Thymus (tissue), 11 donors: Measurements from ENCODE around the gene WRAP53. TPM values are rescaled to one million over a fixed set of nuclear protein-coding genes. Genes with fewer than 3 reads are reported as not detected.

ENCODE experiments used
- DNase-seq, 9 donors: peaks; one replicate each; pipeline ENCODE4 v3.0.0-alpha.2; 2013; ENCODE audit warnings: low spot score in 9 of 9, low read depth in 6 of 9, missing footprints in 1 of 9
- H3K27ac ChIP-seq, 2 donors: one replicate each; pipeline ENCODE4 v1.5.1; 2013; ENCODE audit warnings: control low read depth in 1 of 2, low read depth in 1 of 2, low read length in 1 of 2, mild to moderate bottlenecking in 1 of 2, moderate library complexity in 1 of 2
- H3K27me3 ChIP-seq, 2 donors: one replicate each; pipeline ENCODE4 v1.5.1; 2013; ENCODE audit warnings: low read length in 1 of 2; ENCODE audit not compliant: control insufficient read depth in 2 of 2, insufficient read depth in 1 of 2
- H3K36me3 ChIP-seq, 2 donors: one replicate each; pipeline ENCODE4 v1.5.1; 2013; ENCODE audit warnings: low read length in 1 of 2, mild to moderate bottlenecking in 1 of 2, moderate library complexity in 1 of 2; ENCODE audit not compliant: control insufficient read depth in 2 of 2, insufficient read depth in 2 of 2
- H3K4me1 ChIP-seq, 2 donors: one replicate each; pipeline ENCODE4 v1.5.1; 2013; ENCODE audit warnings: low read length in 2 of 2; ENCODE audit not compliant: control insufficient read depth in 2 of 2, insufficient read depth in 2 of 2
- H3K4me3 ChIP-seq, 2 donors: one replicate each; pipeline ENCODE4 v1.5.1; 2013; ENCODE audit warnings: low read length in 2 of 2, control low read depth in 1 of 2, mild to moderate bottlenecking in 1 of 2
- H3K9me3 ChIP-seq, 2 donors: one replicate each; pipeline ENCODE4 v1.5.1; 2013; ENCODE audit warnings: low read length in 1 of 2, mild to moderate bottlenecking in 1 of 2; ENCODE audit not compliant: control insufficient read depth in 2 of 2, insufficient read depth in 1 of 2
- WGBS: extraction: QIAGEN DNeasy Blood & Tissue Kit; methylation state at CpG from one replicate; pipeline ENCODE4 v1.1.7; 2013; 5-methylcytosine and 5-hydroxymethylcytosine counted together
- polyA plus RNA-seq: library from polyadenylated mRNA; stranded (reverse); fragments of 200-250 nt; gene quantifications from one replicate; pipeline ENCODE4 v1.2.3, GENCODE V29; 2013
- total RNA-seq: library from RNA; stranded (reverse); fragments of 120-200 nt; gene quantifications from one replicate; pipeline ENCODE4 v1.2.4, GENCODE V29; 2013
- donor health status: healthy.

Gene WRAP53
- total and polyA plus RNA-seq, 2 donors: 13.2 to 14.2 TPM

DNA sequence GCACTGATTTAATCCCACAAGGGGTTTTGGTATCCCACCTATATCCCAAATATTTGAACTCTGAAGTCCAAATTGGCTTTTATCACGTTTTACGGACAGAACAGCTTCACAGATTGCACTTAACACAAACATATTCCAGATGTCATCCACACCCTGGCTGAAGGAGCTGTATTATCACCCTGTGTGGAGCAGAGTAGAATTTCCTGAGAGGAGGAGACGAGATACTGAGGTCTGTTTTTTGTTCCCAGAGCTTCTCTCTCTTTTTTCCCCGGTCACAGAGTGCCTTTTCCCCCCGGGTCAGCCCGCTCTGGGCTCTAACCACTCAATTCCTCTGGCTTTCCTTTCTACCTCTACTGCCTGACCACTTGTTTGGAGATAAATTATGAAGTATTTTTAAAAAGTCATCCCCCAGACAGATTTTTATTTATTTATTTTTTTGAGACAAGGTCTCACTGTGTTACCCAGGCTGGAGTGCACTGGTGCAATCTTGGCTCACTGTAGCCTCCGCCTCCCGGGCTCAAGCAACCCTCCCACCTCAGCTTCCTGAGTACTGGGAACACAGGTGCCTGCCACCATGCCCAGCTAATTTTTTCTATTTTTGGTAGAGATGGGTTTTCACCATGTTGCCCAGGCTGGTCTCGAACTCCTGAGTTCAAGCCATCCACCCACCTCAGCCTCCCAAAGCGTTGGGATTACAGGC is 59.9 kb downstream of the WRAP53 start:
- no peak for DNase-seq

GRCh38 chr17:7750321-7750821 is 62.1 kb downstream of the WRAP53 start:
- H3K36me3 ChIP-seq: no peaks in the 10 kb centered on the region
- DNase-seq: no peak
- H3K9me3 ChIP-seq: no peaks in the 10 kb centered on the region
- whole genome bisulfite sequencing: 85% methylated on average over 4 of the region's 4 CpGs
- H3K27ac ChIP-seq: no peak overlapping the region
- peaks cover 0 to 4% of the 10 kb centered on the region in 2 donors for H3K27me3 ChIP-seq
- no peak overlapping the region for H3K4me3 ChIP-seq
- no peaks in the 10 kb centered on the region for H3K4me1 ChIP-seq

More for the DNA sequence above, 59.9 kb downstream of the WRAP53 start:
- Histone ChIP-seq H3K4me3 (no peak overlapping the region), H3K27ac (no peak overlapping the region), H3K4me1 (no peaks in the 10 kb centered on the region), H3K36me3 (no peaks in the 10 kb centered on the region), H3K9me3 (no peaks in the 10 kb centered on the region), H3K27me3 (peaks cover 0 to 2% of the 10 kb centered on the region in 2 donors)
- 83% methylated on average over 10 of the region's 10 CpGs for WGBS

Other genes starting within 250 kb of the WRAP53 start
- 5.8 TPM for gene FGF11, start 249.0 kb upstream of the WRAP53 start, total RNA-seq
- gene FGF11, start 249.0 kb upstream of the WRAP53 start, polyA plus RNA-seq: 5.5 TPM
- gene CHRNB1, start 243.4 kb upstream of the WRAP53 start, total RNA-seq: 12.9 TPM
- gene CHRNB1, start 243.4 kb upstream of the WRAP53 start, polyA plus RNA-seq: 18.5 TPM
- gene ZBTB4, start 208.8 kb upstream of the WRAP53 start, total RNA-seq: 10.9 TPM
- gene ZBTB4, start 208.8 kb upstream of the WRAP53 start, polyA plus RNA-seq: 29.5 TPM
- gene SLC35G6, start 207.0 kb upstream of the WRAP53 start, total RNA-seq: not detected
- gene SLC35G6, start 207.0 kb upstream of the WRAP53 start, polyA plus RNA-seq: 0.09 TPM
- 23.5 TPM for gene POLR2A, start 204.1 kb upstream of the WRAP53 start, total RNA-seq
- 33.5 TPM for gene POLR2A, start 204.1 kb upstream of the WRAP53 start, polyA plus RNA-seq
- 4.2 TPM for gene TNFSF12, start 139.4 kb upstream of the WRAP53 start, total RNA-seq
- 21.3 TPM for gene TNFSF12, start 139.4 kb upstream of the WRAP53 start, polyA plus RNA-seq
- gene TNFSF13, start 129.7 kb upstream of the WRAP53 start, total RNA-seq: 6.4 TPM
- gene TNFSF13, start 129.7 kb upstream of the WRAP53 start, polyA plus RNA-seq: 19.6 TPM
- 54.2 TPM for gene SENP3, start 126.6 kb upstream of the WRAP53 start, total RNA-seq
- gene SENP3, start 126.6 kb upstream of the WRAP53 start, polyA plus RNA-seq: 44.7 TPM
- 47.0 TPM for gene CD68, start 108.8 kb upstream of the WRAP53 start, total RNA-seq
- 124 TPM for gene CD68, start 108.8 kb upstream of the WRAP53 start, polyA plus RNA-seq
- gene MPDU1, start 104.6 kb upstream of the WRAP53 start, total RNA-seq: 57.8 TPM
- gene MPDU1, start 104.6 kb upstream of the WRAP53 start, polyA plus RNA-seq: 48.0 TPM
- gene SOX15, start 98.4 kb upstream of the WRAP53 start, total RNA-seq: 0.94 TPM
- 5.2 TPM for gene SOX15, start 98.4 kb upstream of the WRAP53 start, polyA plus RNA-seq
- gene FXR2, start 73.6 kb upstream of the WRAP53 start, total RNA-seq: 33.3 TPM
- 36.6 TPM for gene FXR2, start 73.6 kb upstream of the WRAP53 start, polyA plus RNA-seq
- 31.9 TPM for gene SAT2, start 60.7 kb upstream of the WRAP53 start, total RNA-seq
- gene SAT2, start 60.7 kb upstream of the WRAP53 start, polyA plus RNA-seq: 163 TPM
- gene SHBG, start 58.3 kb upstream of the WRAP53 start, total RNA-seq: 0.09 TPM
- 0.62 TPM for gene SHBG, start 58.3 kb upstream of the WRAP53 start, polyA plus RNA-seq
- gene ATP1B2, start 37.6 kb upstream of the WRAP53 start, total RNA-seq: 0.05 TPM
- gene ATP1B2, start 37.6 kb upstream of the WRAP53 start, polyA plus RNA-seq: 1.3 TPM
- 34.3 TPM for gene TP53, start 987 bp upstream of the WRAP53 start, total RNA-seq
- gene TP53, start 987 bp upstream of the WRAP53 start, polyA plus RNA-seq: 31.9 TPM
- gene EFNB3, start 16.7 kb downstream of the WRAP53 start, total RNA-seq: 0.52 TPM
- 0.52 TPM for gene EFNB3, start 16.7 kb downstream of the WRAP53 start, polyA plus RNA-seq
- 0.14 TPM for gene DNAH2, start 29.3 kb downstream of the WRAP53 start, total RNA-seq
- 0.07 TPM for gene DNAH2, start 29.3 kb downstream of the WRAP53 start, polyA plus RNA-seq
- 6.3 TPM for gene KDM6B, start 145.7 kb downstream of the WRAP53 start, total RNA-seq
- 16.3 TPM for gene KDM6B, start 145.7 kb downstream of the WRAP53 start, polyA plus RNA-seq
- gene TMEM88, start 166.6 kb downstream of the WRAP53 start, total RNA-seq: 1.6 TPM
- gene TMEM88, start 166.6 kb downstream of the WRAP53 start, polyA plus RNA-seq: 29.1 TPM
- gene NAA38, start 169.1 kb downstream of the WRAP53 start, total RNA-seq: 155 TPM
- gene NAA38, start 169.1 kb downstream of the WRAP53 start, polyA plus RNA-seq: 85.3 TPM
- gene CYB5D1, start 169.5 kb downstream of the WRAP53 start, total RNA-seq: 8.2 TPM
- 6.0 TPM for gene CYB5D1, start 169.5 kb downstream of the WRAP53 start, polyA plus RNA-seq
- gene CHD3, start 200.3 kb downstream of the WRAP53 start, total RNA-seq: 69.5 TPM
- gene CHD3, start 200.3 kb downstream of the WRAP53 start, polyA plus RNA-seq: 119 TPM
- 2.7 TPM for gene RNF227, start 227.8 kb downstream of the WRAP53 start, total RNA-seq
- 5.8 TPM for gene RNF227, start 227.8 kb downstream of the WRAP53 start, polyA plus RNA-seq
- 1.2 TPM for gene KCNAB3, start 241.4 kb downstream of the WRAP53 start, total RNA-seq
- gene KCNAB3, start 241.4 kb downstream of the WRAP53 start, polyA plus RNA-seq: 8.9 TPM
- gene TRAPPC1, start 243.5 kb downstream of the WRAP53 start, total RNA-seq: 29.0 TPM
- 137 TPM for gene TRAPPC1, start 243.5 kb downstream of the WRAP53 start, polyA plus RNA-seq
- 18.9 TPM for gene CNTROB, start 243.7 kb downstream of the WRAP53 start, total RNA-seq
- gene CNTROB, start 243.7 kb downstream of the WRAP53 start, polyA plus RNA-seq: 39.0 TPM